Esophagus muscularis mucosa (tissue), 3 donors: Measurements from ENCODE around the gene LRMDA.

Experiments used
- CTCF ChIP-seq, 3 experiments: fragments of 200-600 bp in 2 of 3; fragments of 450-650 bp in 1 of 3; sonication (generic) in 2 of 3; IDR thresholded peaks; one replicate each; pipeline ENCODE4 v1.5.1; 2017 to 2019; ENCODE audit warnings: antibody characterized with exemption in 3 of 3, mild to moderate bottlenecking in 2 of 3, moderate library complexity in 1 of 3
- POLR2A ChIP-seq: fragments of 450-650 bp; IDR thresholded peaks from one replicate; pipeline ENCODE4 v1.6.1; 2017; ENCODE audit warnings: antibody characterized with exemption, moderate library complexity, mild to moderate bottlenecking, low read depth
- POLR2AphosphoS5 ChIP-seq, 2 donors: sonication (generic); formaldehyde crosslinking; IDR thresholded peaks; one replicate each; pipeline ENCODE4 v1.6.1; 2017; ENCODE audit warnings: antibody characterized with exemption in 2 of 2

- TF ChIP-seq CTCF (IDR thresholded peaks at IDR 0.05): no peak
- TF ChIP-seq POLR2AphosphoS5 (IDR thresholded peaks at IDR 0.05): no peak
- TF ChIP-seq POLR2A: no peak
These were observed 446.5 kb downstream of the LRMDA start for GRCh38 chr10:75877877-75878276.
